Immature natural killer cell (primary cell): Measurements from ENCODE around the gene CASK. TPM values are rescaled to one million over a fixed set of nuclear protein-coding genes. Genes with fewer than 3 reads are reported as not detected.
"Not testable (repeated sequence)": the region's sequence is repeated elsewhere in the genome, so short reads cannot be mapped to it uniquely, and the experiment has no call there.

Experiments used
- DNase-seq, 3 donors: peaks; one replicate each; pipeline ENCODE4 v3.0.0; 2022; ENCODE audit warnings: mixed read lengths in 1 of 3
- H3K27ac Mint-ChIP-seq, 6 donors: one replicate each; pipeline ENCODE4 v1.8.0; 2020; ENCODE audit warnings: mixed read lengths in 6 of 6, mild to moderate bottlenecking in 5 of 6, inconsistent platforms in 4 of 6, moderate library complexity in 3 of 6
- H3K27me3 Mint-ChIP-seq, 3 donors: one replicate each; pipeline ENCODE4 v1.8.0; 2020 to 2021; ENCODE audit warnings: low read depth in 3 of 3, mild to moderate bottlenecking in 3 of 3, mixed read lengths in 3 of 3, moderate library complexity in 3 of 3, inconsistent platforms in 1 of 3
- H3K36me3 Mint-ChIP-seq, 3 donors: one replicate each; pipeline ENCODE4 v1.8.0; 2020; ENCODE audit warnings: mixed read lengths in 3 of 3, inconsistent platforms in 2 of 3, mild to moderate bottlenecking in 2 of 3
- H3K4me1 Mint-ChIP-seq, 2 donors: one replicate each; pipeline ENCODE4 v1.8.0; 2020; ENCODE audit warnings: inconsistent platforms in 2 of 2, mild to moderate bottlenecking in 2 of 2, mixed read lengths in 2 of 2, moderate library complexity in 1 of 2
- H3K4me3 Mint-ChIP-seq, 5 donors: one replicate each; pipeline ENCODE4 v1.8.0; 2020; ENCODE audit warnings: mild to moderate bottlenecking in 5 of 5, mixed read lengths in 5 of 5, inconsistent platforms in 3 of 5, moderate library complexity in 3 of 5
- H3K9me3 Mint-ChIP-seq, 6 donors: one replicate each; pipeline ENCODE4 v1.8.0; 2020; ENCODE audit warnings: mild to moderate bottlenecking in 6 of 6, mixed read lengths in 6 of 6, inconsistent platforms in 4 of 6, moderate library complexity in 3 of 6
- polyA plus RNA-seq, 3 donors: library from polyadenylated mRNA; unstranded; fragments of 300-500 nt; fragmentation: Illumina TruSeq; gene quantifications; one replicate each; pipeline ENCODE4 v1.2.3, GENCODE V29; 2021

Gene CASK
- polyA plus RNA-seq, 3 donors from 2014 or later = 3.0 to 7.0 (median 3.2) TPM

GRCh38 chrX:41677183-41678060, 245.9 kb downstream of the CASK start:
- Mint-ChIP-seq H3K36me3 (peaks cover 0 to 13% (median 0%) of the 10 kb centered on the region in 3 donors), H3K4me3 (no peak overlapping the region), H3K4me1 (peaks cover 0 to 2% of the 10 kb centered on the region in 2 donors), H3K27ac (no peak overlapping the region), H3K27me3 (peaks cover under 1 to 7% (median 1%) of the 10 kb centered on the region in 3 donors), H3K9me3 (peaks cover 0 to 2% (median 0%) of the 10 kb centered on the region in 6 donors)
- DNase-seq = no peak

- H3K9me3 Mint-ChIP-seq, H3K4me1 Mint-ChIP-seq, H3K4me3 Mint-ChIP-seq, H3K27ac Mint-ChIP-seq, DNase-seq, H3K27me3 Mint-ChIP-seq: not testable (repeated sequence)
- peaks cover 0 to 13% (median 0%) of the 10 kb centered on the region in 3 donors for H3K36me3 Mint-ChIP-seq
Observed at GRCh38 chrX:41676361-41676760, 247.0 kb downstream of the CASK start.

- Mint-ChIP-seq H3K27me3 (peaks cover 1 to 13% (median 1%) of the 10 kb centered on the region in 3 donors), H3K4me1 (peaks cover 0 to 7% of the 10 kb centered on the region in 2 donors), H3K9me3 (peaks cover 0 to 2% (median 0%) of the 10 kb centered on the region in 6 donors), H3K36me3 (peaks cover 0 to 15% (median 3%) of the 10 kb centered on the region in 3 donors), H3K4me3 (no peak overlapping the region), H3K27ac (no peak overlapping the region)
- DNase-seq = no peak
Observed at GRCh38 chrX:41672643-41673042, 250.7 kb downstream of the CASK start.

GRCh38 chrX:41671082-41671481, 252.3 kb downstream of the CASK start:
- peaks cover 1 to 10% (median 1%) of the 10 kb centered on the region in 3 donors for H3K27me3 Mint-ChIP-seq
- no peak overlapping the region for H3K27ac Mint-ChIP-seq
- peaks cover 0 to 2% (median 0%) of the 10 kb centered on the region in 6 donors for H3K9me3 Mint-ChIP-seq
- no peak for DNase-seq
- H3K4me3 Mint-ChIP-seq = no peak overlapping the region
- H3K36me3 Mint-ChIP-seq = peaks cover 0 to 16% (median 3%) of the 10 kb centered on the region in 3 donors
- H3K4me1 Mint-ChIP-seq = peaks cover 10 to 18% of the 10 kb centered on the region in 2 donors

- Mint-ChIP-seq H3K4me1 (peaks cover 12 to 25% of the 10 kb centered on the region in 2 donors), H3K4me3 (no peak overlapping the region), H3K27me3 (peaks cover 1 to 13% (median 1%) of the 10 kb centered on the region in 3 donors), H3K36me3 (peaks cover 0 to 16% (median 8%) of the 10 kb centered on the region in 3 donors), H3K27ac (no peak overlapping the region), H3K9me3 (peaks cover 0 to 2% (median 0%) of the 10 kb centered on the region in 6 donors)
- DNase-seq = no peak
Observed at GRCh38 chrX:41670112-41670511, 253.2 kb downstream of the CASK start.

- DNase-seq = no peak
- H3K4me1 Mint-ChIP-seq = peaks cover 12 to 25% of the 10 kb centered on the region in 2 donors
- H3K27me3 Mint-ChIP-seq = peaks cover 0 to 10% (median 1%) of the 10 kb centered on the region in 3 donors
- H3K4me3 Mint-ChIP-seq = no peak overlapping the region
- H3K36me3 Mint-ChIP-seq = peaks cover 0 to 8% (median 6%) of the 10 kb centered on the region in 3 donors
- no peak overlapping the region for H3K27ac Mint-ChIP-seq
- no peaks in the 10 kb centered on the region for H3K9me3 Mint-ChIP-seq
Observed at GRCh38 chrX:41667631-41668030, 255.7 kb downstream of the CASK start.

- Mint-ChIP-seq H3K4me3 (no peak overlapping the region), H3K27ac (peak overlapping the region in 2 of 6 donors; percentile 26 to 40)
Observed at GRCh38 chrX:41666251-41666650, 257.1 kb downstream of the CASK start.

GRCh38 chrX:41665686-41666085, 257.7 kb downstream of the CASK start:
- peaks cover 12 to 18% of the 10 kb centered on the region in 2 donors for H3K4me1 Mint-ChIP-seq
- H3K27me3 Mint-ChIP-seq = peaks cover 0 to 8% (median 0%) of the 10 kb centered on the region in 3 donors
- peaks cover 0 to 10% (median 8%) of the 10 kb centered on the region in 3 donors for H3K36me3 Mint-ChIP-seq
- DNase-seq = no peak
- H3K9me3 Mint-ChIP-seq = no peaks in the 10 kb centered on the region
- no peak overlapping the region for H3K4me3 Mint-ChIP-seq
- H3K27ac Mint-ChIP-seq = no peak overlapping the region

More at GRCh38 chrX:41666251-41666650, 257.1 kb downstream of the CASK start:
- Mint-ChIP-seq H3K36me3 (peaks cover 0 to 8% (median 6%) of the 10 kb centered on the region in 3 donors), H3K9me3 (no peaks in the 10 kb centered on the region), H3K4me1 (peaks cover 12 to 18% of the 10 kb centered on the region in 2 donors), H3K27me3 (peaks cover 0 to 8% (median 0%) of the 10 kb centered on the region in 3 donors)
- DNase-seq = no peak

GRCh38 chrX:41664908-41665307, 258.4 kb downstream of the CASK start:
- Mint-ChIP-seq H3K27me3 (peaks cover 0 to 8% (median 0%) of the 10 kb centered on the region in 3 donors), H3K4me3 (no peak overlapping the region), H3K4me1 (peaks cover 12 to 18% of the 10 kb centered on the region in 2 donors), H3K36me3 (peaks cover 0 to 11% (median 8%) of the 10 kb centered on the region in 3 donors), H3K27ac (no peak overlapping the region), H3K9me3 (no peaks in the 10 kb centered on the region)
- no peak for DNase-seq

GRCh38 chrX:41664375-41664901, 258.9 kb downstream of the CASK start:
- no peak overlapping the region for H3K4me3 Mint-ChIP-seq
- H3K9me3 Mint-ChIP-seq = no peaks in the 10 kb centered on the region
- no peak overlapping the region for H3K27ac Mint-ChIP-seq
- H3K4me1 Mint-ChIP-seq = peaks cover 12 to 18% of the 10 kb centered on the region in 2 donors
- DNase-seq = no peak
- H3K27me3 Mint-ChIP-seq = peaks cover 0 to 8% (median 0%) of the 10 kb centered on the region in 3 donors
- H3K36me3 Mint-ChIP-seq = peaks cover 0 to 11% (median 8%) of the 10 kb centered on the region in 3 donors

- Mint-ChIP-seq H3K4me3 (no peak overlapping the region), H3K27ac (no peak overlapping the region), H3K36me3 (peaks cover 9 to 21% (median 17%) of the 10 kb centered on the region in 3 donors), H3K4me1 (peaks cover 7 to 12% of the 10 kb centered on the region in 2 donors), H3K9me3 (no peaks in the 10 kb centered on the region), H3K27me3 (peaks cover 0 to 3% (median 0%) of the 10 kb centered on the region in 3 donors)
- no peak for DNase-seq
Observed at GRCh38 chrX:41661366-41662095, 261.8 kb downstream of the CASK start.

GRCh38 chrX:41655631-41656030, 267.7 kb downstream of the CASK start:
- Mint-ChIP-seq H3K27me3 (peaks cover 2 to 4% (median 3%) of the 10 kb centered on the region in 3 donors), H3K36me3 (peaks cover 15 to 28% (median 27%) of the 10 kb centered on the region in 3 donors), H3K4me3 (no peak overlapping the region), H3K4me1 (no peaks in the 10 kb centered on the region), H3K27ac (no peak overlapping the region), H3K9me3 (no peaks in the 10 kb centered on the region)
- no peak for DNase-seq

GRCh38 chrX:41655101-41655500, 268.3 kb downstream of the CASK start:
- H3K4me3 Mint-ChIP-seq = no peak overlapping the region
- H3K27ac Mint-ChIP-seq = no peak overlapping the region
- H3K27me3 Mint-ChIP-seq = peaks cover 2 to 4% (median 3%) of the 10 kb centered on the region in 3 donors
- H3K9me3 Mint-ChIP-seq = no peaks in the 10 kb centered on the region
- DNase-seq = no peak
- peaks cover 15 to 27% (median 26%) of the 10 kb centered on the region in 3 donors for H3K36me3 Mint-ChIP-seq
- no peaks in the 10 kb centered on the region for H3K4me1 Mint-ChIP-seq
